Fibroblast of the aortic adventitia (primary cell): ENCODE measurements around the gene NTN5. TPM values are rescaled to one million over a fixed set of nuclear protein-coding genes. Genes with fewer than 3 reads are reported as not detected.

Source experiments
- DNase-seq: peaks from one replicate; pipeline ENCODE4 v3.0.0-alpha.2; 2010; ENCODE audit warnings: low read depth
- H3K4me3 ChIP-seq: 2 replicates; pipeline ENCODE4 v1.5.1; 2011; ENCODE audit warnings: low read depth, mild to moderate bottlenecking, control low read depth, low read length, moderate library complexity
- total RNA-seq: library from RNA; depleted of rRNA; stranded (reverse); fragments of >200 nt; gene quantifications from 2 replicates; pipeline ENCODE4 v1.2.3, GENCODE V29; 2012; ENCODE audit warnings: low replicate concordance
- TF ChIP-seq, protein P1 (sequence below): IDR thresholded peaks from 2 replicates; pipeline ENCODE4 v1.5.1; 2011; ENCODE audit warnings: mild to moderate bottlenecking, low read length, control low read depth, inconsistent platforms; ENCODE audit not compliant: insufficient read depth

Gene NTN5
- total RNA-seq, 1 donor: 0.09 TPM

DNA sequence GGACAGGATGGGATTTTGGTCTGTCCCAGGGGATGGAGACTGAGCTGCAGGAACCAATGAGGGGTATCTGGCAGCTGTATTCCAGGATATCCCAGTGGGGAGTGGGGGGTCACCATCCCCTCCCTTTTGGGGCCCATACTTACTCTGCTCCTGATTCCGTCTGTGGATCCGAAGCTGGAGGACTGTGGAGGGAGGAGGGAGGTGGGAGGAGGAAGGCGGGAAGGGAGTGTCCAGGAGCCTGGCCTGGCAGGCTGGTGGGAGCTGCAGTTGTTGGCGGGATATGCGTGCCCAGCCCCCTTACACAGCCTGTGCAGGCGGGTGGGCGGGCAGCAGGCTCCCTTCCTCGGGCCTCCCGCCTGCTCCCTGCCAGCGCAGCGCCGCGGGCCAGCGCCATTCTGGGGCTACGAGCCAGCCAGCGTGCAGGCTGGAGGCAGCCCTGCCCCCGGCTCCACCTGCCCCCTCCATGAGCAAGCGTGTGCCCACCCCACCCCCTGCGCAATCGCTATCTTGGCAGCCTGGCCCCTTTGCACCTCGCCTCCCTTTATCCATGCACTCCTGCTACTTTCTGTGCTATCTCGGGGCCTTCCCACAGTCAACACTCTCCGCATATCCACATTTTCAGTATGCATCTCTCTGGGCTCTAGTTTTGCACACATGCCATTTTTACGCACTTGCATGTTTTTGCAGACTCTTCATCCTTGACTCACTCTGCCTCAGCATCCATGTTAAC lies 43.9 kb upstream of the NTN5 start:
- peak overlapping the region; percentile 64 for H3K4me3 ChIP-seq
- DNase-seq: peak; percentile 76
- TF ChIP-seq, protein P1, sequence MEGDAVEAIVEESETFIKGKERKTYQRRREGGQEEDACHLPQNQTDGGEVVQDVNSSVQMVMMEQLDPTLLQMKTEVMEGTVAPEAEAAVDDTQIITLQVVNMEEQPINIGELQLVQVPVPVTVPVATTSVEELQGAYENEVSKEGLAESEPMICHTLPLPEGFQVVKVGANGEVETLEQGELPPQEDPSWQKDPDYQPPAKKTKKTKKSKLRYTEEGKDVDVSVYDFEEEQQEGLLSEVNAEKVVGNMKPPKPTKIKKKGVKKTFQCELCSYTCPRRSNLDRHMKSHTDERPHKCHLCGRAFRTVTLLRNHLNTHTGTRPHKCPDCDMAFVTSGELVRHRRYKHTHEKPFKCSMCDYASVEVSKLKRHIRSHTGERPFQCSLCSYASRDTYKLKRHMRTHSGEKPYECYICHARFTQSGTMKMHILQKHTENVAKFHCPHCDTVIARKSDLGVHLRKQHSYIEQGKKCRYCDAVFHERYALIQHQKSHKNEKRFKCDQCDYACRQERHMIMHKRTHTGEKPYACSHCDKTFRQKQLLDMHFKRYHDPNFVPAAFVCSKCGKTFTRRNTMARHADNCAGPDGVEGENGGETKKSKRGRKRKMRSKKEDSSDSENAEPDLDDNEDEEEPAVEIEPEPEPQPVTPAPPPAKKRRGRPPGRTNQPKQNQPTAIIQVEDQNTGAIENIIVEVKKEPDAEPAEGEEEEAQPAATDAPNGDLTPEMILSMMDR: no peak

GRCh38 chr19:48715681-48716171 lies 42.9 kb upstream of the NTN5 start:
- TF ChIP-seq, protein P1: no peak
- H3K4me3 ChIP-seq: peak overlapping the region; percentile 69
- DNase-seq: peak; percentile 60

DNA sequence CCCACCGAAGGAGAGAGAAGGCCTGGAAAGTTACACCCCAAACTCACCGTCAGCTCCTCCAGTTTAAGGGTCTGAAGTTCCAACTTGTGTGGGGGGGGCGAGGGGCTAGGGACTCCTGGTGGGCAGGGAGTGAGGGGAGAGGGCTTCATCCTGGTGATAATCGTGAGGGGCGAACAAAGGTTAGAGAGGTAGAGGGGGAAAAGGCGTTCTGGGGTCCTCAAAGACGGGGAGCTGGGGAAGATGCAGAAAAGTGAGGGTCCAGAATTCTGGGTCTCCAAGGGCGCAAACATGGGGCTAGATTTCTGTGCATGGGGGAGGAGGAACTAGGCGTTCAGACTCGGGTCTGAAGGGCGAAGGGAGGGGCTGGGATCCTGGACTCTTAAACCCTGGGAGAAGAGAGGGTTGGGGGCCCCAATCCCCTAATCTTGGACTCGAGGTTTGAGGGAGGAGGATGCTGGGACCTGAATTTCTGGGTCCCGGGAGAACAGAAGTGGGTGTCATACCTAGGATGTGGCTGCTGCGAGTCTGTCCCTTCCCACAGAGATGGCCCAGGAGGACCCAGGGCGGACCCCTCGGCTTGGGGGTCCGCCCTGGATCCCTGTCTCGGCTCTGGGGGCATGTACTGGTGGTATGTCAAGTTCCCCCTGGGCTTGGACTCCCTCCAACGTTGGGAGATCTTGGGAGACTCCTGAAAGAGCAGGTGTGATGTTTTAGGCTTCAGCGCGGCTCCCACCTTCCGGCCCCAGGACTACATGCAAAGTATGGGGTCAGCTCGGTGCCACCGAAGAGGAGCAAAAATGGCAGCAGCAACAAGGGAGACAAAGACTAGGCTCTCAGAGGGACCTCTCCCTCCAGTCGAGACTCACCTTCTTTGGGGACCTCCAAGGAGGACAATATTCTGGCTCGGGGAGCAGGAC lies 42.2 kb upstream of the NTN5 start:
- peak overlapping the region; percentile 69 for H3K4me3 ChIP-seq
- TF ChIP-seq, protein P1: no peak
- DNase-seq: no peak

DNA sequence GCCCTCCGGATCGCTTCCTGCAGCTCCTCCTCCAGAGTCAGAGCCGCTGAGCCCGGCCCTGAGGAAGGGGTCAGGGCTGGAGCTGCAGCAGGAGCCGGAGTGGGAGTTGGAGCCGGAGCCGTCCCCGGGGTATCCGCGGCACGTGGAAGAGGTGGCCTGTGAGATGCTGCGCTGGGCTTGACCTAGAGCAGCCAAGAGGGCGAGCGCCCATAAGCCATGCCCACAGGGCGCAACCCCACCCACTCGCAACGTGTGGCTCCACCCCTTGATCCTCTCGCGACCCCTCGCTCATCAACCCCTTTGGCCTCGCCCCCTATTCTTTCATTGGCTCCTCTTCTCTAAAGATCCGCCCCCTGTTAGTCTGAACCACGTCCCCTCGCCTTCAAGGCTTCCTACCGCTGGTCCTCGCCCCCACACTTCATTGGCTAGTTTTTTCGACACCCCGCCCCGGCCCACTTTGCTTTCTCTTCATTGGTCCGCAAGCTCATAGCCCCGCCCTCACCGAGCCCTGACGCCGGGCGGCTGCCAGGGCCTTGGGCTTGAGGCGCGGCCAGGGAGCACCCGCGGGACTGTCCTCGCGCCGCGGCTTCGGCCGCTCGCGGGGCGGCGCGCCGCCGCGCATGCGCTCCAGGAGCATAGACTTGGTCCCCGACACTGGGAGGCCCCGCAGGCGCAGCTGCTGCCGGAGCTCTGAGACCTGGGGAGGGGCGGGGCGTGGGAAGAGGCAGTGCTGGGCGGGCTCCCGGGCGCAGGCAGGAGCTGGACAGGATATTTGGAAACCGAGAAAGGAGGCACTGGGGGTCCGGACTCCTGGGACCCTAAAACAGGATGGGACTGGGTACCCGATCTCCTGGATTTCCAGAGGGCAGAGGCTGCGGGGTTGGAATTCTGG lies 41.3 kb upstream of the NTN5 start:
- peak overlapping the region; percentile 81 for H3K4me3 ChIP-seq
- peak; percentile 99 for DNase-seq
- TF ChIP-seq, protein P1: no peak

DNA sequence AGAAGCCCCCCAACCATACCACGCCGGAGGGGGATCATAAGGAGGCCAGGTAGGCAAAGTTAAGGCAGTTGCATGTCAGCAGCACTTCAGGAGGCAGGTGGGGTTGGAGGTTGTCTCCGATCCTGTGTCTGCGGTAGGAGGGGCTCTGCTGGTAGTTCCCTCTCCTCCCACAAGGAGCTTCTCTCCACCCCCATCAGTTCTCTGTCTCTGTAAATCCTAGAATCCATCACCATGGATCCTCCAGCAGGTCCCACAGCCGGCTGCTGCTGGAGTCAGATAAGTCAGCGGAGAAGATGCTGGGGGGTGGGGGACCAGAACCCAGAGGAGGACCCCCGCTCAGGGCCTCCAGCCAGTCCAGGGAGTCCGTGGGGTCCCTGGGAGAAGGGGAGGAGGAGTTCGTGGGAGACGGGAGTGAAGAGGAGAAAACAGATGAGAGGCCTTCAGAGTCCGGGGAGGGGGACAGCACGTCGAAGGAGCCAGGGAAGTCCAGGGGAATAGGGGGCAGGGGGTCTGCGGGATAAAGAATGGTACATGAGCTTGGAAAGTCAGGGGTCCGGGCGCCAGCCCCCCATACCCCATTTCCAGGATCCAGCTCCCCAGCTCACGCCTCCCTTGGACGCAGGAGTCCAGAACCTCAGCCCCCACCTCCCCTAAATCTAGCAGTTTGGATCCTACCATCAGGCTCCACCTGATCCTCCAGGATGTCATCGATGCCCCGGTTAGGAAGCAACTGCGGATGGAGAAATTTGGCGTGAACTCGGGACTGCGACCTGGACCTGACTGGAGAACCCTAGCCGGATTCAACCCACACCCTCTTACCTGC lies 40.4 kb upstream of the NTN5 start:
- no peak for DNase-seq
- peak overlapping the region; percentile 81 for H3K4me3 ChIP-seq
- TF ChIP-seq, protein P1: peak; percentile 42
